HG02759 (cell line): ENCODE data around the gene UNC5B.

Source experiments
- ATAC-seq: cut with Tn5 transposase; IDR thresholded peaks from one replicate; pipeline ENCODE4 v1.9.1; 2021; ENCODE audit warnings: mild to moderate bottlenecking, moderate library complexity; ENCODE audit not compliant: unreplicated experiment

Gene UNC5B

GRCh38 chr10:71280216-71280615 is 67.8 kb downstream of the UNC5B start:
- no peak for ATAC-seq

GRCh38 chr10:71280825-71281224 is 68.5 kb downstream of the UNC5B start:
- no peak for ATAC-seq

- no peak for ATAC-seq
Measured at GRCh38 chr10:71281646-71282322, 69.4 kb downstream of the UNC5B start.

- ATAC-seq: no peak
Measured at GRCh38 chr10:71282323-71282680, 69.9 kb downstream of the UNC5B start.

- no peak for ATAC-seq
Measured at GRCh38 chr10:71283410-71283809, 71.0 kb downstream of the UNC5B start.

GRCh38 chr10:71283876-71284275 is 71.5 kb downstream of the UNC5B start:
- ATAC-seq: no peak

GRCh38 chr10:71284544-71285179 is 72.3 kb downstream of the UNC5B start:
- ATAC-seq: no peak

- ATAC-seq: no peak
Measured at GRCh38 chr10:71285180-71285545, 72.8 kb downstream of the UNC5B start.

GRCh38 chr10:71285986-71286385 is 73.6 kb downstream of the UNC5B start:
- ATAC-seq: no peak

- no peak for ATAC-seq
Measured at GRCh38 chr10:71286521-71287294, 74.3 kb downstream of the UNC5B start.

GRCh38 chr10:71287456-71287855 is 75.1 kb downstream of the UNC5B start:
- ATAC-seq: no peak

- ATAC-seq: no peak
Measured at GRCh38 chr10:71288461-71288860, 76.1 kb downstream of the UNC5B start.

GRCh38 chr10:71289421-71290130 is 77.2 kb downstream of the UNC5B start:
- no peak for ATAC-seq

- ATAC-seq: no peak
Measured at GRCh38 chr10:71290331-71290730, 78.0 kb downstream of the UNC5B start.

GRCh38 chr10:71290806-71291527 is 78.6 kb downstream of the UNC5B start:
- no peak for ATAC-seq

- no peak for ATAC-seq
Measured at GRCh38 chr10:71291528-71291900, 79.1 kb downstream of the UNC5B start.

GRCh38 chr10:71292624-71293445 is 80.5 kb downstream of the UNC5B start:
- no peak for ATAC-seq

GRCh38 chr10:71293446-71294084 is 81.2 kb downstream of the UNC5B start:
- ATAC-seq: no peak

- no peak for ATAC-seq
Measured at GRCh38 chr10:71294091-71294561, 81.8 kb downstream of the UNC5B start.
